Midbrain (tissue), 1 donor: Measurements from ENCODE around the gene GIT1.
A peak's percentile ranks its signal among the peaks of the same experiment; 100 is the strongest.
"Not testable (repeated sequence)": the region's sequence is repeated elsewhere in the genome, so short reads cannot be mapped to it uniquely, and the experiment has no call there.

Source experiments
- DNase-seq: peaks from one replicate; lab custom pipeline; 2025; lab: John Stamatoyannopoulos, UW

Gene GIT1

DNA sequence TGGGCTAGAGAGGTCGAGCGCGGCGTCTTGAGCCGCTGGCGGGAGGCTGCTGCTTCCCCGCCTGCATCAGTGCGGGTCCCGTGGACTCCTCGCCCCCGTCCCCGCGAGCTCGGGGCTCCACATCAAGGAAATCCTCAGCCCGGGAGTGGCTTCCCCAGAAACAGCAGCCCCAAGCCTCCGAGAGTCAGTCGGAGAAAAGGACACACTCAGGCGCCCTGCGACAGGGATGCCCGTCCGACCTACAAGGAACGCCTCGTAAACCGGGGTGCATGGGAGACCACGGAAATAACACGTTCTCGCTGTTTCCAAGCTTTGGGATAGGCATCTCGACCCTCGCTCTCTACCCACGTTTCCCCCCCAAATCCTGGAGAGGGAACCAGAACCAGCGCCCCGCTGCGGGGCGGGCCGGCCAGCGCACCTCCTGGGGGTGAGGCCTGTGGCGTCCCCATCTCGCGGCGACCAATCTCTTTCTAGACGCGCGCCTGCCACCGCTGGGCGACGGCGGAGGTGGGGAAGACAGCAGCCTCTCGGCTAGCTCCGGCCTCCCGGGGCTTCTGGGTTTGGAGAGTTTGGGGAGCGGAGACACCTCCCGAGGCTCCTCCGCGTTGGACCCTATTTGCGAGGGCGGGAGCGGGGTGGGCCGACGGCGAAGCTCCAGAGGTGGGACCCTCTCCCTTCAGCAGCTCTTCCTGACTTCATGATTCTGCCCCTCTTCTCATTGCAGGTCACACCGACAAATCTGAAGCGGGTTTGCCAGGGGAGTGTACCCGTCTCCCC is 21.7 kb downstream of the GIT1 start:
- DNase-seq, result peak; percentile 51

DNA sequence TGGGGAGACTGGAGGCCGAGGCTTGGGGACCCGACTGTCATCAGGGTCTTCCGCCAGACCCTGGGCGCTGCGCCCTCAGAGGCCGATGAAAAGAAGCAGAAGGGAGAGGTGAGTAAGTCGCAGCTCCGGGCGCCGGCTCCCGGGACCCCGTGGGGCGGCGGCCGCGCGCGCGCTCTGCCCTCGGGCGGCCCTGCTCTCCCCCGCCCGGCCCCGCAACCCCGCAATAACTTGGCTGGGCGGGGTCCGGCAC is 22.2 kb downstream of the GIT1 start:
- DNase-seq, result no peak

DNA sequence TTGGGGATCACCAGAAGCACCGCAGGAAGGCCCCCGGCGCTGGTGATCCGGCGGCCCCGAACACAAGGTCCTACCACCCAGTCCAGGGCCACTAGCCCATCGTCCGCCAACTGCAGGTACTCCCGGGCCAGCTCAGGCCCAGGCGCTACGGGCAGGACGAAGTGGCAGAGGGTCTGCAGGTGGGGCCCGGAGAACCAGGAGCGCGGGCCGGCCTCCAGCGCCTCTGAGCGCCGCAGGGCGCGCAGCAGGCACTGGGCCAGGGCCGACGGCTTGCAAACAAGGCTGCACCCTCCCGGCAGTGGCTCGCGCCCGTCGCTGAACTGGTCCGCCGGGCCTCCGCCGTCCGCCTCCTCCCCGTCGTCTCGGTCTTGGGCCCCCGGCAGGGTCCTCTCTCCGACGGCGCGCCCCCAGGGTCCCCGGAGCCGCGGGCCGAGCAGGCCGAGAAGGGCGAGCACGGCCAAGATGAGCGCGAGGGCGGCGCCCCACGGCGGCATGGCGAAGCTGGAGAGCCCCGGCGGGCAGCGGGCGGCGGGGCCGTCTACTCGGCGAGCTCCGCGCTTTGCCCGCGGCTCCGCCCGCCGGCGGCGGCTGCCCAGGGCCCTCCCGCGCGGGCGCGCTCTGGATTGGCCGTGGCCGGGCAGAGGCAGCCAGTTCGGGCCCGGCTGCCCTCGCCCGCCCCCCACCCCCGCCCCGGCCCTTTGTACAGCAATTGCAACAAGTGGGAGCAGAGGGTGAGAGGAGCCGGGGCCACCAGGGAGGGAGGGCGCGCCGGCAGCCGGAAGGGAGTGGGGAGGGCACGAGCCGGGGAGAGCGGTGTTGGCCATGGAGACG is 22.8 kb downstream of the GIT1 start, which contains the start of gene ABHD15:
Gene ABHD15 (minus strand): TSS at position 565 of the 831 bp plus-strand sequence. CDS start 71 bp downstream, at position 494.
- peak; percentile 69 for DNase-seq

DNA sequence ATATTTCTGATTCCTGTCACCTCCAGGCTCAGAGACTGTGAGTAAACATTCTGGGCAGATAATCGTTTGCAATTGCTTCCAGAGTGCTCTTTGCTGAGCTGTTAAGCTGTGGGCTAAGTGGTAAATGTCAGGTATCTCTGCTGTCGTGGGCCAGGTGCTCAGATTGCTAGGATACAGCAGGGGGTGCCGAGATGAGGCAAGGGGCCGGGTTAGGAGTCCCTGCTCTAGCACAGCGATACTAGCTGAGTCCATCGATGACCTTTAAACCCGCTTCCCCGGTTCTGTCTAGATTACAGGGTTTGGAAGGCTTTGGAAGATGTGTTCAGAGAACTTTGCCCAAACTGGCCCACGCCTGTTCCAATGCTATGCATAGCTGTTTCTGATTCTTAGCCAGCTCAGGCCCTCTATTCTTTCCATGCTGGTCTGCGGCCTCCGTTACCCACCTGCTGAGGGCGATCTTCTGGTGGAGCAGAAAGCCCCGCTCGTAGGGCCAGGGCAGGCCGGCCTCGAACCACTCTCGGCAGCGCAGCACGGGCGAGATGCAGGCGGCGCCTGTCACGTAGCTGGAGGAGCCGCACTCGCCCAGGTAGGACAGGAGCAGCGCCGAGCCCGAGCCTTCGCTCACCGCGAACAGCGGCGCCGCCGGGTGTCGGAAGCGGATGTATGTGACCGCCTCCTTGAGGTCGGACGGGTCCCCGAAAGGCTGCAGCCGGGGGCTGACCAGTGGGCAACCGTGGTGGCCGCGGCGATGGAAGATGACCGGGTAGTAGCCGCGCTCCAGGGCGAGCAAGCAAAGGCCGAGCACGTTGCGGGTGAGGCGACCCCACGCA is 23.6 kb downstream of the GIT1 start:
- DNase-seq, result no peak

DNA sequence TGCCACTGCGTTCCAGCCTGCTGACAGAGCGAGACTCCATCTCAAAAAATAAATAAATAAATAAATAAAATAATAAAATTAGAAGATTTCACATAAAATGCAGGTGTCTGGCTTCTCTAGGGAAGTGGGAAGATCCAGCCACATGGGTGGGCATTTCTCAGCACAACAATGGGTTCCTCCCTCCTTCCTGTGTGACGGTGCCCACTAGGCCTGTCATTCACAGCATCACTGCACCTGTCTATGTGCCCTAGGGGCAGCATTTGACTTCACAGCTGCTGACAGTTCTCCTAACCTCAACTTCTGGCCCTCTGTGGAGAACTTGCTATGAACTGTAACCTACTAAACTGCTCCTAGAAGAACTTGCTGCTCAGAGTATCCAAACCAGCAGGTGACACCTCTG is 25.6 kb downstream of the GIT1 start:
- no peak for DNase-seq

DNA sequence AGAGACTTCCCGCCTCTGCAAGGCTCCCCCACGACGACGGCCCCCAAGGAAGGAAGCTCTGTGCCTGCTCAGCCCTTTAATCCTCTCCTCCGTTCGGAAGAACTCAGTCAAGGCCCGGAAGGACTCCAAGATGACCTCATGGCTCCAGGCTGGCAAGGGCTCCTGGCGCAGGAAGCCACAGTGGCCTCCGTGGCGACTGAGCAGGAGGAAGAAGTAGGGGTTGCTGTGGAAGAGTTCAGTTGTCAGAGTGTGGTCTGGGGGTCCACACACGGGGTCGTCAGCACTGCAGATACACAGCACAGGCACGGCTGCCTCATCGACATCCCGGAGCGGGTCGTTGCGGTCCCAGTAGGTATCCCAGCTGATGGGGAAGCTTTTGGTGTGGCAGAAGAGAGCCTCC is 26.8 kb downstream of the GIT1 start:
- DNase-seq, result no peak

DNA sequence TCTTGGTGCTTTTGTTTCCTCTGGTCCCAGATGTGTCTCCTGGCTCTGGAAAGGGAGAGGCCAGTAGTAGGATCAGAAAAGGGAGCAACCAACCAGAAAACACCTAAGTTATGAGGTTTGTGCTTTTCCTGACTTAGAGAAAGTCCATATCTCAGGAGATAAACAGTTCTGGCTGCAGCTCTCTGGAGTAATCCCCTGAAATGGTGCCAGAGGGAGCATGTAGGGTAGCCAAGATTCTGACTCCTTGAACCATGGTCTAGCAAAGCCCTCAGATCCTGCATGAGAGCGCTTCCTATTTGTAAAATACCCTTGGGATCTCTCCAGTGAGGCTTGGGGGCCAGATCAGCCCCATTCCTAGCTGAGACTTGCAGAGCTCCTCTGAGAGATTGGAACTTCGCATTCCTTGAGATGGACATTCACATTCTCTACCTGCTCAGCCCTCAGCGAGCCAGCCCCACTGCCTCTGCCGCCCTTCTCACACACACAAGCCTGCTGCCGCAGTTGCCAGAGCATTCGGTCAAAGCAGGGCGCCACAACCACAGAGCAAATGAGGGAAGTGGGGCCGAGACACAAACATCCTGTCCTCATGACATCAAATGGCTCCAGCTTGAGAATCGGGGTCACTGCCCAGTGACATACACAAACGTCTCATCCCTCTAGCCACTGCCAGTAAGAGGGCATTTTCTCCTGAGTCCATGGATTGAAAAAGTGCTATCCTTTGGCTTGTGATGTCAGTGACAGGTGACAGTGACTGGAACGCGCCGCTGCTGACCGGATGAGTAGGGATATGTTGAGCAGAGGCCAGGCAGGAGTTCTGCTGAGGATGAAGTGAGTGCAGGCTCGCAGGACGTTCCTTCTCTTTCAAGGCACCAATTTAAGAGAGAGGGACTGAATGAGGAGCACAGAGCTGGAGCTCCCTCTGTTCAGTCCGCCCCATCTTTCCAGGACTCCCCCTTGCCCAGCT is 27.6 kb downstream of the GIT1 start:
- peak; percentile 15 for DNase-seq

DNA sequence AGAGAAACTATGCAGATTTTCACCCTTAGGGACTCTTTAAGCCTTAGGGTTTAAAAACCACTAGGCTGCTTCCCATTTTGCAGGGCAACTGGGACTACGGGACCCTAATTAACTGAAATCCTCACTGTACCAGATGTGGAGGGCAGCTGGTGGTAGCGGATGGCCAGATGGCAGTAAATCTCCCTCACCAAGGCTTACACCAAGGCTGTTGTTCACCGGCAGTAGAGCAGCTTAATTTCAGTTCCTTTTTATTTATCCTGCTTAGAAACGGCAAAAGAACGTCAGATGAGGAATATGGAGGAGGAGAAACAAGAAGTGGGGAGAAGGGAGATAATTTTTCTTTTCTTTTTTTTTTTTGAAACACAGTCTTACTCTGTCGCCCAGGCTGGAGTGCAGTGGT is 29.1 kb downstream of the GIT1 start:
- DNase-seq, result peak; percentile 14

DNA sequence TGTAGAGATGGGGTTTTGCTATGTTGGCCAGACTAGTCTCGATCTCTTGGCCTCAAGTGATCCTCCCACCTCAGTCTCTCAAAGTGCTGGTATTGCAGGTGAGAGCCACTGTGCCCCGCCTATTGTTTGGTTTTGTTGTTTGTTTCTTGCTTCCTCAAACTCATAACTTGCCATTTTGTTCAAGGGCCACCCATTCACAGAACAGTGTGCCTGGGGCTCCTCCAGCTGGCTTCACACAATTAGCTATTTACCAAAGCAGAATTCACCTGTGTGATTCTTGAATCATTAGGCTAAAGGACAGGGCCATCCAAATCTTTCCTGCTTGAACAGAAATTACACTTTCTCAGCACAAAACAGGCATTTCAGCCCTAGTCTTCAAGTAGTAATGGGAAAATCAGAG is 29.8 kb downstream of the GIT1 start:
- DNase-seq, result no peak

DNA sequence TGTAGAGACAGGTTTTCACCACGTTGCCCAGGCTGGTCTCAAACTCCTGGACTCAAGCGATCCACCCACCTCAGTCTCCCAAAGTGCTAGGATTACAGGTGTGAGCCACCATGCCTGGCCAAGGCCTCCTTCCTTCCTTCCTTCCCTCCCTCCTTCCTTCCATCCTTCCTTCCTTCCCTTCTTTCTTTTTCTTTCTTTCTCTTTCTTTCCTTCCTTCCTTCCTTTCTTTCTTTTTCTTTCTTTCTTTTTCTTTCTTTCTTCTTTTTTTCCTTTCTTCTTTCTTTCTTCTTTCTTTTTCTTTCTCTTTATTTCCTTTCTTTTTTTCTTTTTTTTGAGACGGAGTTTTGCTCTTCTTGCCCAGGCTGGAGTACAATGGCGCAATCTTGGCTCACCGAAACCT is 31.3 kb downstream of the GIT1 start:
- not testable (repeated sequence) for DNase-seq

DNA sequence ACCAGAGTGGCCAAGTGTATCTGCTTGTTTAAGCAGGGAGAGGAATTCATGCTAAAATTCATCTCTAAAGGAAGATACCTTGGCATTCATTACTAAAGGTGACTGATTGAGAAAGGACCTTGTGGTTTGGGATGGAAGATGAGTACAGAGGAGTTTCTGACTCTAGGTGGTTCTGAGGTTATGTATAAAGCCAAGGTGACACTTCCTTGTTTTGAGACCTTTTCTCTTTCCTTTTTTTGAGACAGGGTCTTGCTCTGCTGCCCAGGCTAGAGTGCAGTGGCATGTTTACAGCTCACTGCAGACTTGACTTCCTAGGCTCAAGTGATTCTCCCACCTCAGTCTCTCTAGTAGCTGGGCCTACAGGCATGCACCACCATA is 31.7 kb downstream of the GIT1 start:
- no peak for DNase-seq

DNA sequence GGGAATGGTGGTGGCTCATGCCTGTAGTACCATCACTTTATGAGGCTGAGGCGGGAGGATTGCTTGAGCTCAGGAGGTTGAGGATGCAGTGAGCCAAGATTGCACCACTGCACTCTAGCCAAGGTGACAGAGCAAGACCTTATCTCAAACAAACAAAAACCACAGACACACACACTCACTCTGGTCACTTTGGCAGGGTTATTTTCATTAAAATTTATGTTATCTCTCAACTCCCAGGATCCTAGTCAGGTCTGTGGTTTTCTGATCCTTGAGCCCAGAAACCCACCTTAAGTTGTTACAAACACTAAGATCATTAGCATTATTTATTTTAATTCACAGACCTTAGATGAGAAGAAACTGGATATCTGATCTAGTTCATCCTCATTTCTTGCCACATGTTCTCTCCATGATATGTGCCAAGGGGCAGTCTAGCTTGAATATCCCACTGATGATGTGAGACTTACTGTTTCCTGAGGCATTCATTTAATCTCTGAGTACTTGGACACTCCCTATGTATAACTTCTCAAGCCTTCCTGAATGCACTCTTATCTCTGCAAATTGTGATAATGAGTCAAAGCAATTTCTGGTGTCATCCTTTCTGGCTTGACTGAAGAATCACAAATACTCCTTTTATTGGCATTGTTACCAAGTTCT is 32.2 kb downstream of the GIT1 start:
- DNase-seq, result no peak

DNA sequence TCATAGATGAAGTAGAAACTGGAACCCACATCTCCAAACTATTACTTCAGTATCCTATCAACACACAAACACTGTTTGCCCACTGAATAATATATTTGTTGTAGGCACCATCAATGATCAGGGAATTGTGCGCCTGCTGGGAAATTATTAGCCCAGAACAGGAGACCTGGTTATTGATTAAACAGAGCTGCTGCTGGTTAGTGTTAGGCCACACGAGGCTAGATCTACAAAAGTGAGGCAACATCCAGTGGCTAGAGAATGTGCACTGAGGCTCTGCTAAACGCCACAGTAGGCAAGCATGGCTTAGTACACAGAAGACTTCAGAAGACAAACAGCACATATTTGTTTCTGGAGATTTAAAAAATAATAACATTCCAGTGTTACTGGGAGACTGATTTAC is 33.6 kb downstream of the GIT1 start:
- no peak for DNase-seq

DNA sequence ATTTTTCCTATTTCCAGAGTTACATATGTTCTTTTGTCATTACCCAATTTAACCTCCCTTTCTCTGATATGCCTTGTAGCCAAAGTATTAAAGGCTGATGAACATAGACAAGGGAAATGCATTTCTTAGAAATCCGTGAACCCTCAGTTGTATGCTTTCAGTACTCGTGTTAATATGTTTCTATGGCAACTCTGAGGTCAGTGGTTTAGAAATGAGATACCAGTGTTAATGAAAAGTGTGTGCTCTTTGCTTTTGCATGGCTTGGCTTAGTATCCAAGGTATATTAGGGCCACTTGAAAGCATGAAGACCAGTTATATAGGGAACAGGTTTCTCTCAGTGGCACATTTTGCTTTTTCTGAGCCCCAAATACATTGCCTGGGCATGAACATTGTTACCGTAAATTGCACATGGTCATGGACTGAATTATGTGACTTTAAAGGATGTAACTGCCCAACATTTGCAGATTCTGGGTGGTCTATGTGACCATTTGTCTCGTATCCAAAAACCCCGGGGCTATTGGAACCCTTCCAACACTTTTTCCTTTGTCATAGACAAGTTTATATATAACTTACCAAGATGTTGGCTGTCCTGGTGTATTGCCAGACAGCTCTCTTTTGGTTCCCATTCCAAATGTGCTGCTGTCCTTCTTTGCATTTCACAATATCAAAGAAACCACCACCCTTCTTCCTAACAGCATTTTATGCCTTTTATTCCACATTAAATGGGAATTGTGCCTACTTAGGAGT is 40.1 kb downstream of the GIT1 start:
- no peak for DNase-seq

DNA sequence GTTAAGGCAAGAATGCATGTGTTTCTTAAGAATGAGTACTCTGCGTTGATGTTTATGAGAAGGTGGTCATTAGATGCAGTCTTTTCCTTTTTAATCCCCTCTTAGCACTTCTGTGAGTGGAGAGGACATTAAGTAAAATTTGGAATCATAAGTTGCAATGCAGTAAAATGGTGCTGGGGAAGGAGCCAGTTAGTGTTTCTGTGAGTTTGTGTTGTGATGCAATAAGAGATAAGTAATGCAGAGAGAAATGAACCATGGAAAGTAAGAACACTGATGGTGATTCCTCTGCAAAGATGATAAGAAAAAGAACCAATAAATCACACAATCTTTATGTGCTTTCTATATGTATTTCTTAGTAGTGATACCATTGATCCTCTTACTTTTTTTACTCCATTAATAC is 42.6 kb downstream of the GIT1 start:
- no peak for DNase-seq

DNA sequence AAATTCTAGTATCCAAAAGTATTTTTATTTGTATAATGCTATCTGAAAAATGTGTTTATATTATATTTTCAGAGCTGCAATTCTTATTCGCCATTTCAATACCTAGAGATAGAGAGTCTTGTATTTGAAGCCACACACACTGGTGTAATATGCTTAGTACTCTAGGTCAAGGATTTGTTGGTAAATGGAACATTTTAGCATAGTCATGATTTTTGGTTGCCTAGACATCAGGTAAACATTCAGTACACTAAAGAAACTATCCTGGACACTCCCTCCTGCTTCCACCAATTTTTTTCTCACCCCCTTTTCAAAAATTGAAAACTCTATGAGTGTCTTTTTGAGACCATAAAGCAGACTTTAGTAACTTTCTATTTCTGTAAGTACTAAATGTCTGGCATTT is 43.4 kb downstream of the GIT1 start:
- no peak for DNase-seq

DNA sequence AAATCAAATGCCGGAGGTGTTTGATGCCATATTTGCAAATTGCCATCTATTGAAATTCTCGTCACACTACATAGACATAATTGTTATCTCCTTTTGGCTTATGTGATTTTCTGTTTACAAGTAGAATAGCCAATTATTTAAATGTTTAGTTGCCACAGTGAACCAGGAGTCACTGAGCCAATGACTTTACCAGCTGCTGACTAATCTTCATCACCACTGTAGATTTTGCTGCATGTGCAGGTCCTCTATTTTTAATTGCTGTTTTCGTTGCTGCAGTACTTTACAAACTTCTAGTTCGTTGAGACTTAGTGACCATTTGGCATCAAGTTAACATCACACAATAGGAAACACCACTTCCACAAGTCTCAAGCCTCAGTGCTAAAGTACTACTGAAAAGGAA is 45.4 kb downstream of the GIT1 start:
- no peak for DNase-seq

DNA sequence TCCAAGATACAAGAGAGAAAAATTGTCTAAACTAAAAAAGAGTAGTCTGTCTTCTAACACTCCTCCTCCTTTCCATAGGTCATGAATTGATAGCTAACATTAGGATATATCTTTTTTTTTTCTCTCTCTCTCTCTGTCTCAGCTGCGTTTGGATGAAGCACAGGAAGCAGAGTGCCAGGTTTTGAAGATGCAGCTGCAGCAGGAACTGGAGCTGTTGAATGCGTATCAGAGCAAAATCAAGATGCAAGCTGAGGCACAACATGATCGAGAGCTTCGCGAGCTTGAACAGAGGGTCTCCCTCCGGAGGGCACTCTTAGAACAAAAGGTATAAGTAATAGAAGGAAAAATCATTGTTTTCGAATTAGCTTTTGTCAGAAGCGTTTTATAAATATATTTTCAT is 55.5 kb downstream of the GIT1 start:
- peak; percentile 12 for DNase-seq

DNA sequence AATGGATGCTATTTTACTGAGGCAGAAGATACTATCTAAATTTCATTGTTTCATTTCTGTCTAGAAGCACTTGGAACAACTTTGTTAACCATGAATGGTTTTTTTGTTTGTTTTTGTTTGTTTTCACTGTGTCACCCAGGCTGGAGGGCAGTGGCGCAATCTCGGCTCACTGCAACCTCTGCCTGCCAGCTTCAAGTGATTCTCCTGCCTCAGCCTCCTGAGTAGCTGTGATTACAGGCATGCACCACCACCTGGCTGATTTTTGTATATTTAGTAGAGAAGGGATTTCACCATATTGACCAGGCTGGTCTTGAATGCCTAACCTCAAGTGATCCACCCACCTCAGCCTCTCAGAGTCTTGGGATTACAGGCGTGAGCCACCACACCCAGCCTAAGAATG is 63.1 kb downstream of the GIT1 start:
- no peak for DNase-seq

DNA sequence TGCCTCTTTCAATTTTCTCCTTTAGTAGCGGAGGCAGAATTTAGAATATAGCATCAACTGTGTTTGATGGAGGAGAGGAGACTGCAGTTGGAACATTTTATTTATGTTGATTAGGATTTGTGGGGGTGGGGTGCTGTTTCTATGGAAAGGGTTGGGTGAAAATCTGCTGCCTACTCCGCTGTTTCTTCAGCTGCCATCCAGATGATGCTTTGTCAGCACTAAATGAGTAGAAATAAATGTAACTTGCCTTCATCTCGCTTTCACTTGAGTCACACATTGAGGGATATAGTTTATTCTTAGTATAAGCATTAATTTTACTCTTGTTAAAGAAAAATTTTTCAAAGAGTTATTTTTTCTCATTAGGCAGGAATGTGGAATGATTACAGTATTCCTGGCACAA is 64.8 kb downstream of the GIT1 start:
- DNase-seq, result no peak
